HG02970 (cell line): ENCODE results near the gene PPP1CC.
"Not testable (repeated sequence)": the region's sequence is repeated elsewhere in the genome, so short reads cannot be mapped to it uniquely, and the experiment has no call there.

Experiments
- ATAC-seq: cut with Tn5 transposase; IDR thresholded peaks from one replicate; pipeline ENCODE4 v1.9.1; 2021; ENCODE audit warnings: mild to moderate bottlenecking, moderate library complexity, moderate number of reproducible peaks; ENCODE audit not compliant: unreplicated experiment, low FRiP score

PPP1CC gene

DNA sequence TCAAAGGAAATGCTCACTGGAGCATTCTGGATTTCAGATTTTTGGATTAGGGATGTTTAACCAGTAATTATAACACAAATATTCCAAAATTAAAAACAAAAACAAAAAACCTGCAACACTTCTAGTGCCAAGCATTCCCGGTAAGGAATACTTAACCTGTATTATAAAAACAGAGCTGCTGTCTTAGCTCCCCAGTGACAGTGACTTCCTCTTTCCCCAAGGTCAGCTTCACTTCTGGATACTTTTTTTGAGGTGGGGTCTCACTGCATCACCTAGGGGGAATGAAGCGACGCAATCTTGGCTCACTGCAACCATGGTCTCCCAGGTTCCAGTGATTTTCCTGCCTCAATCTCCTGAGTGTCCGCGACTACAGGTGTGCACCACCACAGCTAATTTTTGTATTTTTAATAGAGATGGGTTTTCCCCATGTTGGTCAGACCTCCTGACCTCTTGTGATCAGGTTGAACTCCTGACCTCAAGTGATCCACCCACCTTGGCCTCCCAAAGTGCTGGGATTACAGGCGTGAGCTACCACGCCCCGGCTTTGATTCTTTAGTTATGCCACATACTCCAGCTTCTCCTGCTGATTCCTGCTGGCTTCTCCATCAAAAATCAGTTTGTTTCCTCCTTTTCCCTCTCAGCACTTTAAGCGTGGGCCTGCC lies 15.9 kb downstream of the PPP1CC start:
- ATAC-seq = no peak

DNA sequence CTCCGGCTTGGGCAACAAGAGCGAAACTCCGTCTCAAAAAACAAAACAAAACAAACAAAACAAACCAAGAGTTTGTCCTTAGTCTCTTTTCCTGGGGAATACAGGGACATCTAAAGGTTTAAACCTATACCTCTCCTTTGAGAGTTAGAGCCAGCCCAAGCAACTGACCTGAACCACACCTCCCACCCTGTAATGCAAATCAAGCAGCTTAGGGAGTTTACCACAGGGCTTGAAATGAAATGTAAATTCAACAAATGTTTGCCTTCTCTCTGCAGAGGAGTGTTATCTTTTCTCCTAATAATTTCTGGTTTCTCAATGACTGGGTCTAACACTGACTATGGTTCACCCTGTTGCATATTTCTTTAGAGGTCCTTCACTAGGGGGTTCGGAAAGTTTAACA lies 16.7 kb downstream of the PPP1CC start:
- ATAC-seq = no peak

DNA sequence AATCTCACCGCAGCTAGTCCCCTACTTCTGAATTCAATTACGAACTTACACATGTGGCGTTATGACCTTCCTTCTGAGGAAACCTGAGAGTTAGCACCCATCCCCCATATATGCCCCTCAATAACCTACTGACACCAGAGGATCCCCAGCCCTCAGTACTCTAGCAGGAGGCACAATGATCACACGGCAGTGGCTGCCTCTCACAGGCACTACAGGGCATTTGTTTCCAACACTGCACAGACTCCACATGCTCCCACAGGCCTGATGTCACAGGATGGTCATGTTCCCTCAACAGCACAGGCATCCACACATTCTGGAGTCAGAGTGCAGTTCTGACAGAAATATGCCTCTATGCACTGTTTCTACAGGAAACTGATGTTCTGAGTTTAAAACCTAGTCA lies 17.4 kb downstream of the PPP1CC start:
- no peak for ATAC-seq

DNA sequence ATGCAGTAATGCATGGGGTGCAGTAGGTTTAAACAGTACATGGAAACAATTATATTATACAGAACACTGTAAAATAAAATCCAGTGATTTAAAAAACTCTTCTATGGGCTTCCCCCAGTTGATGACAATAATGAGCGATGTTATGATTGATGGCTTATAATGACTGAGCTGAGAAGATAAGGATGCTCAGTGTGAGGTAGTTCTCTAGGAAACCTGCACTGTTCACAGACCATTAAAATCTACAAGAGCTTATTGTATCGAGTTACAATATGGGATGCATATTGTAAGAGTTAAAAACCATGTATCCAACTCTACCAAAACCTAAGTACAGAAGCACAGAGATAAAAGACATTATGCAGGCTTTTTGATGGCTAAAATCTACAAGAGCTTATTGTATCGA lies 19.8 kb downstream of the PPP1CC start:
- ATAC-seq = not testable (repeated sequence)

DNA sequence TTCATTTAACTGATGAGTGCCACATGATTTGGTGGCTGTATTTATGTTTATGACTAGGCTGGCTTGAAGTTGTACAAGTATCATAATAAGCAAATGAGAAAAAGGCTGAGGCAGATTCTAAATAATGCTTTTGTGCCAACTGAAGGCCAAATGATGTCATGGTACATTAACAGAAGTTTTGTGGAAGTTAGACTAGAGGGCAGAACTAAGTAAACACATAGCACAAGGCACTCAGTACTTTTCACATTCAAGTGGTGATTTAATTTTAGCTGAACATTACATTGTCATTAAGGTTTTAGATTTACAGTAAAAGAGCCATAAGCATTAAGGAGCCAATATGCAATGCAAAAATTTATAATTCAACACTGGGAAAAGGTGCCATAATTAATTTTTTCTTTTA lies 21.1 kb downstream of the PPP1CC start:
- no peak for ATAC-seq

DNA sequence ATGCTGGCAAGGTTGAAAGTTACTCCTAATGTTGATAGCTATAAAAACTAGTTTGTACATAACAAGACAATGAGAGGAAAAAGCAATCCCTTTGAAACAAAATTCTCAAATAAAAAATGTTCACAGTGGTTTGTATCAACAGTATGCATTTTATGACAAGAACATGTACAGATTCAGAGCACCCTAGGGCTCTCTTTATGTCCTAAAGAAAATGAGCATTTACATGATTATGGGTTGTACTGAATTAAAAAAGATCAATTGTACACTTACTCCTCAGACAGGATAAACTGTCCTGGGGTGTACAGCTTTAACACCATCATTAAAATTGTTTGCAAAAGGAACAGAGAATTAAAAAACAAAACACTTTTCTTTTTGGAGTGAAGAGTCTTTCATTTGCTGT lies 22.2 kb downstream of the PPP1CC start:
- ATAC-seq = no peak

DNA sequence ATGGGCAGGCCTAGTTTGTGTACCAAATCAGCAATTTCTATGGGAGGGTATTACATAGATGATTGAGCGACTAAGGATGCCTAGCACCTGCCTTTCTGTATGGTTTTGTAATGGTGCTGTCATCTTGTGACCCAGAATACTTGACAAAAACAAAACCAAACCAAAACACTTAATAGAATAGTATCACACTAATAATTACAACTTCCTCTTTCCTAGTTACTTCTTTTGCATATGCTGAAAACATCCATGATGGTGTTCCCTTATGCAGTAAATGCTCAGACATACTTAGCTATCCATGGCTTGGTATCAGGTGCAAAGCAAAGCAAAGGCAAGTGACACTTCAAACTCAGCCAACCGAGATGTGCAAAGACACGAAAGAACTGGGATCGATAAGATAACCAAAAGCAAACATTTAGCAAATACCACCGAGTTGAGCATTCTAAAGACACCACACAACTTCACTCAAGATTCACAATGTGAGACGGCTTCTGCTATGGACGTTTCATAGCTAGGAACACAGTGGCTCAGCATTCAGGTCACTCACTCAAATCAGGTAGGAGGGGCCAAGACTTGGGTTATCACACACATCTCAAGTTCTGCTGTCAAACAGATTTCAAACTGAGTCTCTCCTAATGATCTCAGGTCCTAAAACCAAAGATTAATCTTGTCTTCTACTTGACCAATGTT lies 24.3 kb downstream of the PPP1CC start:
- no peak for ATAC-seq

DNA sequence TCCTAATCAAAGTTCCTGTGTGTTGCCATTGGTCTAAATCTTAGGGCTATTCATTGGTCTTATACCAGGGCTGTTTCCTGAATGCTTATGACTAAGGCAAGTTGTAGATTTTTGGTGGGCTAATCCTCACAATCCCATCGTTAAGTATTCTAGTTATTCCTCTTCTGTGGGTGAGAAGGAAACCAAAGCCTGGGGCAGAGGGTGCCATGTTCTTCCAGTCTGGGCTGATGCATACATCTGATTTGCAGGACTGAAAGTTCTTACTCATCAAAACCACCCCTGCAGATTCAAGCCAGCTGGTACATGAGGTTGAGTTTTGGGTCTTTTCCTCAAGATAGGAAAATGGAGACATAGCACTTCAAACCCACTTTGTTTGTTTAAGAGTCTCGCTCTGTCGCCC lies 25.7 kb downstream of the PPP1CC start:
- ATAC-seq = no peak

DNA sequence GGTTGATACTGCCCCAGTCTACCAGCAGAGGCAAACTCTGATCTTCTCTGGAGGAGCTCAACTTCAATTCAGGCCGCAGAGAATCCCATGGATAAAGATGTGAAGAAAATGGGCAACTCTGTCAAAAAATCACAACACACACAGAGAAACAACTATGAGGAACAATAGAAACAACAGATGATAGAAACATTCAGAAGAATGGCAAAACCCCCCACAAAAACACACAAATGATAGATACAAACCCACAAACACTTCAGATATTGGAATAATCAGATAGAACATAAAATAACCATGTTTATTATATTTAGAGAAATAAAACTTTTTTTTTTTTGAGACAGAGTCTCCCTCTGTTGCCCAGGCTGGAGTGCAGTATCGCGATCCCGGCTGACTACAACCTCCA lies 33.8 kb downstream of the PPP1CC start:
- no peak for ATAC-seq

DNA sequence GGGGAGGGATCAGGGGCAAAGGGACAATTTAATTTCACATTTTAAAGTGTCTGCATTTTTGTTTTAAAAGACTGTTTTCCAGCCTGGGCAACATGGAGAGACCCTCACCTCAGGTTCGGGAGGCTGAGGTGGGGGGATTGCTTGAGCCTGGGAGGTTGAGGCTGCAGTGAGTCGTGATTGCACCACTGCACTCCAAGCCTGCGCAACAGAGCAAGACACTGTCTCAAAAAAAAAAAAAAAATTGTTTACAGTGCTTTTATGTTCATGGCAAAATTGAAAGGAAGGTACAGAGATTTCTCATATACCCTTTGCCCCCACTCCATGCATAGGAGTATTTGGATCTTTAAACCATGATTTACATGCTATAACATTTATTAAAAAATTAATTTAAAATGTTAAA lies 37.4 kb downstream of the PPP1CC start:
- no peak for ATAC-seq

DNA sequence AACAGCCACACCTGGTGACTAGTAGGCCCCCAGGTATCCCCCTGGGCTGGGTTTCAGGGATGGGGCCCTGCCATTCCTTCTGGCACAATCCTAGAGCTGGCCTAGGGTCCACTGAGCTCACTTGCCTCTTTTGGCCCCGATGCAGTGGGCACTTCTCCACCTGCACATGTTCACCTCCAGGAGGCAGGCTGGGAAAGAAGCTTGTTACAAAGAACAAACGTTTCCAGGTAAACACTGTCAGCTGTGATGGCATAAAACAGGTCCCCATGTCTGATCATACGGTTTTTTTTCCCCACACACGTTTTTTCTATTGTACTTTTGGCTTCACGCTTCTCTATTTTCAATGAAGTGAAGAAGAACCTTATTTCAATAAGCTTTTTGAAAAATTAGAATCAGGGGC lies 37.9 kb downstream of the PPP1CC start:
- no peak for ATAC-seq

DNA sequence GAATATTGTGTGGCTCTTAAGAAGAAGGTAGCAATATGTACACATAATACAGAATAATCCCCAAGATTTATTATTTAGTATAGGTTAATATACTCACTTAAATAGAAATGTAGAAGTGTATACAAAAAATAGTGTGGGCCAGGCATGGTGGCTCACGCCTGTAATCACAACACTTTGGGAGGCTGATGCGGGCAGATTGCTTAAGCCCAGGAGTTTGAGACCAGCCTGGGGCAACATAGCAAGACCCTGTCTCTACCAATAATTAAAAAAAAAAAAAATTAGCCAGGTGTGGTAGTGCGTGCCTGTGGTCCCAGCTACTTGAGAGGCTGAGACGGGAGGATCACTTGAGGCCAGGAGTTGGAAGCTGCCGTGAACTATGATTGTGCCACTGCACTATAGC lies 38.5 kb downstream of the PPP1CC start:
- ATAC-seq = no peak

DNA sequence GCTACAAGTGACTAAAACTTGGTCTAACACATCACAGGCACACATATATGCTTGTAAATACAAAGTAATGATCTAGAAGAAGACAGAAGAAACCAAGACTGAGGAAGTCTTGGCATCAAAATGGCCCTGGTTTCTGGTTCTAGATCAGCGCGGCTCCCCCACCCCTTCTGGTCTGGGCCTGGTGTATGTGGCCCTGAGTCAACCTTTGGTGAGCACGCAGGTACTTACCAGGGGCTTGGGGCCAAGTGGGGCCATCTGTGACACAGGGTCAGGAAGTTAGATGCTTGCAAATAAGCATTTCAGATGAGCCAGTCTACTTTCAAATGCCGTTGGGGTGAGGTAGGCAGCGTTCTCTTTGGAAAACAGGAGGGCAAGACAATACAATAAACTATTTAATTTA lies 40.6 kb downstream of the PPP1CC start:
- no peak for ATAC-seq

DNA sequence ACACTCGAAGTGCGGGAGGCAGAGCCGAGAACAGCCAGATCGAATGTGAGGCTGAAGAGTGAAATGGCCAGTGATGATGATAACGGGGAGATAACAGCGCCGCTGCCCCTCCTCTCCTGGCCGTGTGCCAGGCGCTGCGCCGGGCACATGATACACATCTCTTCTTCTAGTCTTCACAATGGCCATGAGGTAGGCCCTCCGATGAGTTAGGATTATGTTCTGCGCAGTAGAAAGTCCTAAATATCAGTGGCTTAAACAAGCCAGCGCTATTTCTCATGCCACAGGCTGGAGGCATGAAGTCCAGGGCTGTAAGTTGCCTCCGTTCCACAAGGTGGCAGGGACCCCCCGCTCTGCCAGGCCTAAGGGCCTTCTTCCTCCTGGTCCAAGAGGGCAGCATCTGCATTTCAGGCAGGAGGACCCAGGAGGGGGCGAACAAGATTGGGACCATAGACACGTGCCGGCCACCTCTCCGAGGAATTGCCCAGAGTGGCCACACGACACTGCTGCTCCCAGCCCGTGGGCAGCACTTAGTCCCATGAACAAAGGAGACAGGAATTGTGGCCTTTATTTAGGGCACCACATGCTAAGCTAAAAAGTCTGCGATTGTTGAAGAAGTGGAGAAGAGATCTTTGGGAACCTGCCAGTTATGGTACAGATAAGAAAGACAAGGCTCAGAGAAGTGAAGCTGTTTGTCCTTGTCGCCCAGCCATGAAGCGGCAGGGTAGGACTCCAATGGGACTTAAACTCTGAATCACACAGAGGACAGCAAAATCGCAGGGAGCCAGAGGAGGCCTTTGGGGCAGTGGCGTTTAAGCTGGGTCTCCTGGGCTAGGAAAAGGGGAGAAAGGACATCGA lies 42.9 kb downstream of the PPP1CC start:
- no peak for ATAC-seq

DNA sequence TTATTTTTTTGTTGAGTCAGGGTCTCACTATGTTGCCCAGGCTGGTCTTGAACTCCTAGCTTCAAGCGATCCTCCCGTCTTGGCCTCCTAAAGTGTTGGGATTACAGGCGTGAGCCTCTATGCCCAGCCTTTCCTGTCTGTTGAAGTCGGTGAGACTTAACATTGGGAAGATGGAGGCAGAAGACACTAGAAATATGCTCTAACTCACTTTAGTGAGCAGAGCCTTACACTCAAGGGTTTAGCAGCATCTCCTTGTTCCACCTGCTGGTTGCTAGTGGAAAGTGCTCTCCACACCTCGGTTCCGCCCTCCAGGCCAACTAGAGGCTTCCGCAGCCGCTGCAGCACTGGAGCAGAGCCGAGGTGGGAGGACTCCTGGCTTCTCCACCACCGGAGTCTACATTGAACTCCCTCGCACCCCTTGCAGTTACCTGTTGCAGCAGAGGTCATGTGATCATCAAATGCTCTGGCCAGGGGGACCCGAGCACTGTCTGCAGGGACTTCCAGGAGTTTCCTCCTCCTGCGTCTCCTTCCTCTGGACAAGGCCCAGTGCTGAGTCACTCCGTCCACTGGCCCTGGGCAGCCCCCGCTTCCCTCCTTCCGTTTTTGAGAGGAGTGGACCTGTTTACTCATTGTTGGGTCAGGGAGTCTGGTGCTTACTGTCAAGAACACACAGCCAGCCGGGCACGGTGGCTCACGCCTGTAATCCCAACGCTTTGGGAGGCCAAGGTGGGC lies 44.4 kb downstream of the PPP1CC start:
- ATAC-seq = no peak

DNA sequence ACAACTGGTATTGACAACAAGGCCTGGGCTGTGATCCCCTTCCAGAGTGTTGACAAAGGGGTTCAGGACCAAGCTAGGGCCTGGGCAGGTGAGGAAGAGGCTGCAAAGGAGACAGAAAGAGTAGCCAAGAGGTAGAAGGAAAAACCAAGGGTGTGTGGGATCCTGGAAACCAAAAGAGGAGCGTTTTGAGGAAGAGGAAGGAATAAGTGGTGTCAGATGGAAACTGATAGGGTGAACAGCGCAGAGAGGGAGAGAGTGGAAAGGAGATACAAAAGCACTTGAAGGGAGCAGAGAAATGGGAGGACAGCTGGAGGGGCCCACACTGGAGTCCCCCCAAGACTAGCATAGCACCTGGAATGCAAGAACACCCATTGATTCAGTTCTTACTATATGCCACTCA lies 45.5 kb downstream of the PPP1CC start:
- ATAC-seq = no peak

DNA sequence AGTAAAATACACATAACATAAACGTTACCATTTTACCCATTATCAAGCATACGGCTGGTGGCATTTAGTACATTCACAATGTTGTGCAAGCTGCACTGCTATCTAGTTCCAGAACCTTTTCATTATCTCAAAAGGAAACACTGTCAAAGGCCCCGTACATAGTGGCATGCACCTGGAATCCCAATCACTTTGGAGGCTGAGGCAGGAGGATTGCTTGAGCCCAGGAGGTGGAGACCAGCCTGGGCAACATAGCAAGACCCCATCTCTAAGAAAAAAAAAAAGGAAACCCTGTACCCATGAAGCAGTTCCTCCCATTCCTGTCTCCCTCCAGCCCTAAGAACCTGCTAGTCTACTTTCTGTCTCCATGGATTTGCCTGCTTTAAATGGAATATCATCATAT lies 46.4 kb downstream of the PPP1CC start:
- ATAC-seq = no peak

DNA sequence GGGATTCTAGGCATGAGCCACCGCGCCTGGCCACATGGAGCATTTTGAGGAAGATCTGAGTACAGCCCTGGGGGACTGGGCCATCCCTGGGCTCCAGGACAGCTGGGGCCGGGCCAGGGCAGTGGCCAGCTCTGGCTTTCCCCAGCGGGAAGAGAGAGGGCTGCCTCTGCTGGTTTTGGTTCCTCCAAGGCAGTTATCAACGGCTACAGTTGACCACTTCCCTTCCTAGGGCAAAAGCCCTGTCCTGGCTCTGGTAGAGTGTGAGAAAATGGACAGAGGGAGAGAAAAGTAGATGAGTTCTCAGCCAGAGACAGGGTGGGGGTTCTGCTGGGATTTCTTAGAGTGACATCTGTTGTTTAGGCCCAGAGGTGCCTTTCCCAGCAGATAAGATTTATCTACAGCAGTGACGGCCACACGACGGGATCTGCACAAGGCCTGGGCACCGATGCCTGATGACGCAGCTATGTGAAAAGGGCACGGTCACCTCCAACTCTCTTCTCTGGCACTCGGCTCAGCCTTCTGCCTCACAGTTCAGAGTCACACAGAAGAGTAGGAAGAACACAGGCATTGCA lies 48.3 kb downstream of the PPP1CC start:
- ATAC-seq = no peak

DNA sequence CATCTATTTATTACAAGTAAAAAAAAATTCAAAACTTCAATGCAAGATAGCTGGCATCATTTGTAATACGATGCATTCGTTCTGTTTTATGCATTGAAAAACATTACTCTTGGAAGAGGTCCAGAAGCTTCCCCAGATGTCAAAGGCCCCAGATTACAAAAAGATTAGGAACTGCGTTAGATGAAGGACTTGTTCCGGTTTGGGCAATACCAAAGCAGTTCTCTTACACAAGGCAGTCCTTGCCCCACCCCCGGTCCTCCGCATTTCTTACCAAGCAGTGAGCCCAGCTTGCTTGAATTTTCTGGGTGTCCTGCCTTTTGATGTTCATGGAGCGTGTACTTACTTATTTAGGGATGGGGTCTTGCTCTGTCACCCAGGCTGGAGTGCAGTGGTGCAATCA lies 49.0 kb downstream of the PPP1CC start:
- ATAC-seq = no peak

DNA sequence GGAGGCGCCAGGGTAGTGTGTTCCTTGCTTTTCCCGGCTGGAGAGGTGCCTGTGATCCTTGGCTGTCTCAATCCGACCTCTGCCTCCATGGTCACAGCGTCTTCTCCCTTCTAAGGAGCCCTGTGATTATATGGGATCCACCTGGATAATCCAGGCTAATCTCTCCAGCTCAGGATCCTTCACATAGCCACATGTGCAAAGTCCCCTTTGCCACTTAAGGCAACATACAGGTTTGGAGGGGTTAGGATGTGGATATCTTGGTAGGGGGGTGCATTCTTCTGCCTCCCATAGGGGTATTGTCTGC lies 52.6 kb downstream of the PPP1CC start:
- ATAC-seq = no peak
